Lung (tissue), 12 donors: ENCODE results near the gene XRCC6. TPM values are rescaled to one million over a fixed set of nuclear protein-coding genes. Genes with fewer than 3 reads are reported as not detected.

ENCODE experiments used
- ATAC-seq: fragments of 200-7000 bp; cut with Tn5 transposase; one replicate; pipeline ENCODE4 v1.9.1; 2020; ENCODE audit warnings: moderate number of reproducible peaks; ENCODE audit not compliant: insufficient read depth, low FRiP score
- DNase-seq, 3 donors: peaks; one replicate each; pipeline ENCODE4 v3.0.0-alpha.2; 2013 to 2017
- H3K27ac ChIP-seq, 2 donors: one replicate each; pipeline ENCODE4 v1.5.1; 2013; ENCODE audit warnings: mild to moderate bottlenecking in 2 of 2, moderate library complexity in 2 of 2, control low read depth in 1 of 2, inconsistent platforms in 1 of 2, low read depth in 1 of 2, low read length in 1 of 2
- H3K27me3 ChIP-seq, 3 donors: one replicate each; pipeline ENCODE4 v1.5.1; 2013; ENCODE audit warnings: low read length in 2 of 3; ENCODE audit not compliant: control insufficient read depth in 3 of 3, insufficient read depth in 3 of 3
- H3K36me3 ChIP-seq, 4 donors: one replicate each; pipeline ENCODE4 v1.5.1; 2013; ENCODE audit warnings: low read length in 4 of 4, mild to moderate bottlenecking in 1 of 4, moderate library complexity in 1 of 4; ENCODE audit not compliant: control insufficient read depth in 4 of 4, insufficient read depth in 4 of 4
- H3K4me1 ChIP-seq, 5 donors: one replicate each; pipeline ENCODE4 v1.5.1; 2013; ENCODE audit warnings: low read length in 5 of 5, mild to moderate bottlenecking in 2 of 5, moderate library complexity in 1 of 5; ENCODE audit not compliant: control insufficient read depth in 5 of 5, insufficient read depth in 5 of 5
- H3K4me3 ChIP-seq: one replicate; pipeline ENCODE4 v1.5.1; 2013; ENCODE audit warnings: mild to moderate bottlenecking, control low read depth, moderate library complexity
- H3K9ac ChIP-seq, 2 donors: one replicate each; pipeline ENCODE4 v1.5.1; 2013; ENCODE audit warnings: low read length in 2 of 2, control low read depth in 1 of 2; ENCODE audit not compliant: insufficient read depth in 1 of 2
- H3K9me3 ChIP-seq, 4 donors: one replicate each; pipeline ENCODE4 v1.5.1; 2013; ENCODE audit warnings: low read length in 3 of 4, mild to moderate bottlenecking in 1 of 4, moderate library complexity in 1 of 4; ENCODE audit not compliant: control insufficient read depth in 4 of 4, insufficient read depth in 3 of 4
- CTCF ChIP-seq: IDR thresholded peaks from 2 replicates; pipeline ENCODE4 v1.5.1; 2012; ENCODE audit warnings: mild to moderate bottlenecking; ENCODE audit errors: control extremely low read depth, extremely low read depth
- WGBS, 2 donors: extraction: QIAGEN DNeasy Blood & Tissue Kit; methylation state at CpG; one replicate each; pipeline ENCODE4 v1.1.7; 2013; 5-methylcytosine and 5-hydroxymethylcytosine counted together
- polyA plus RNA-seq, 2 donors: library from polyadenylated mRNA; stranded (reverse); fragments of 200-250 nt; gene quantifications; one replicate each; pipeline ENCODE4 v1.2.1, GENCODE V29; 2013
- total RNA-seq, 2 donors: library from RNA; depleted of rRNA in 1 of 2; stranded (reverse); fragments of >200 nt in 1 of 2; gene quantifications; one replicate each; pipeline ENCODE4 v1.2.1, GENCODE V29; 2014 to 2021
- donor health status: control.
- donor health status: control.
- donor health status: Bipolar disorder and iron deficiency.
- donor health status: healthy.
- donor health status: DM: yes; HTN: yes; CAD: no.

Gene XRCC6
- total and polyA plus RNA-seq, 4 donors = 149 to 235 (median 194) TPM

- Histone ChIP-seq H3K36me3 (peaks cover 0 to 5% (median 0%) of the 10 kb centered on the region in 4 donors), H3K27ac (no peak overlapping the region), H3K27me3 (no peaks in the 10 kb centered on the region), H3K9me3 (no peaks in the 10 kb centered on the region), H3K9ac (no peak overlapping the region), H3K4me3 (no peak overlapping the region), H3K4me1 (peaks cover 0 to 8% (median 4%) of the 10 kb centered on the region in 5 donors)
- DNase-seq (no peak), ATAC-seq (no peak)
- no peak for TF ChIP-seq CTCF
- WGBS, 2 donors = 94 to 97% methylated on average over 3 of the region's 3 CpGs
These were observed 69.4 kb downstream of the XRCC6 start for GRCh38 chr22:41690476-41690875.

- Histone ChIP-seq H3K27me3 (no peaks in the 10 kb centered on the region), H3K9ac (no peak overlapping the region), H3K4me1 (peaks cover 0 to 11% (median 4%) of the 10 kb centered on the region in 5 donors), H3K36me3 (peaks cover 0 to 5% (median 0%) of the 10 kb centered on the region in 4 donors), H3K27ac (no peak overlapping the region), H3K9me3 (no peaks in the 10 kb centered on the region), H3K4me3 (no peak overlapping the region)
- no peak for DNase-seq
- 84 to 91% methylated on average over 2 of the region's 2 CpGs for WGBS, 2 donors
- TF ChIP-seq CTCF = no peak
- ATAC-seq = no peak
These were observed 74.1 kb downstream of the XRCC6 start for GRCh38 chr22:41695211-41695610.

GRCh38 chr22:41696703-41697102, 75.6 kb downstream of the XRCC6 start:
- no peak overlapping the region for H3K9ac ChIP-seq
- ATAC-seq = no peak
- peaks cover 0 to 11% (median 4%) of the 10 kb centered on the region in 5 donors for H3K4me1 ChIP-seq
- no peak for DNase-seq
- peaks cover 0 to 5% (median 0%) of the 10 kb centered on the region in 4 donors for H3K36me3 ChIP-seq
- H3K4me3 ChIP-seq = no peak overlapping the region
- WGBS, 2 donors = 65 to 74% methylated on average over 11 of the region's 11 CpGs
- H3K27me3 ChIP-seq = no peaks in the 10 kb centered on the region
- no peaks in the 10 kb centered on the region for H3K9me3 ChIP-seq
- TF ChIP-seq CTCF = no peak
- H3K27ac ChIP-seq = no peak overlapping the region
